Left colon (tissue), 2 donors: ENCODE results near the gene CHMP4B. TPM values are rescaled to one million over a fixed set of nuclear protein-coding genes. Genes with fewer than 3 reads are reported as not detected.

ENCODE experiments used
- ATAC-seq: fragments of 200-7000 bp; cut with Tn5 transposase; one replicate; pipeline ENCODE4 v1.9.1; 2020; ENCODE audit warnings: mild to moderate bottlenecking, moderate library complexity
- DNase-seq, 2 donors: peaks; one replicate each; pipeline ENCODE4 v3.0.0-alpha.2; 2020
- intact Hi-C, 2 donors: fragments of 100-400 bp; cut with DNase I in 1 of 2; cut with micrococcal nuclease in 1 of 2; formaldehyde crosslinking; loops; one replicate each; pipeline versions ENCODE4 v1.11.2 to v1.14.0; 2022; cut with DNase I, micrococcal nuclease
- total RNA-seq, 2 donors: library from RNA; stranded (reverse); fragmentation: NEBNext Ultra II Directional; extraction: Animal tissue kit (Norgen Biotek cat#: 25700); gene quantifications; one replicate each; pipeline ENCODE4 v1.2.1, GENCODE V29; 2021
- donor health status: DM: no; HTN: no; CAD: no.
- donor health status: DM: yes; HTN: yes; CAD: no.

The CHMP4B gene
- total RNA-seq, 2 donors from 2014 or later: 166 to 233 TPM

DNA sequence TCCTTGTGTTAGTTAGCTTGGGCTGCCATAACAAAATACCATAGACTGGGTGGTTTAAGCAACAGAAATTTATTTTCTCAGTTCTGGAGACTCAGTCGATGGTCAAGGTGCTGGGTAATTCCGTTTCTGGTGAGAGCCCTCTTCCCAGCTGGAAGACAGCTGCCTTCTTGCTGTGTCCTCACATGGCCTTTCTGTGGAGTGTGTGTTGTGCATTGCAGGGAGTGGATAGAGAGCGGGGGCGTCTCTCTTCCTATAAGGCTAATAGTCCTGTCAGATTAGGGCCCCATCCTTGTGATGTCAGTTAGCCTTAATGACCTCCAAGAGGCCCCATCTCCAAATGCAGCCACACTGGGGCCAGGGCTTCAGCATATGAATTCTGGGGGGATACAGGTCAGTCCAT is 19.2 kb downstream of the CHMP4B start:
- no peak for DNase-seq
- intact Hi-C loops: no loop called here
- no peak for ATAC-seq

DNA sequence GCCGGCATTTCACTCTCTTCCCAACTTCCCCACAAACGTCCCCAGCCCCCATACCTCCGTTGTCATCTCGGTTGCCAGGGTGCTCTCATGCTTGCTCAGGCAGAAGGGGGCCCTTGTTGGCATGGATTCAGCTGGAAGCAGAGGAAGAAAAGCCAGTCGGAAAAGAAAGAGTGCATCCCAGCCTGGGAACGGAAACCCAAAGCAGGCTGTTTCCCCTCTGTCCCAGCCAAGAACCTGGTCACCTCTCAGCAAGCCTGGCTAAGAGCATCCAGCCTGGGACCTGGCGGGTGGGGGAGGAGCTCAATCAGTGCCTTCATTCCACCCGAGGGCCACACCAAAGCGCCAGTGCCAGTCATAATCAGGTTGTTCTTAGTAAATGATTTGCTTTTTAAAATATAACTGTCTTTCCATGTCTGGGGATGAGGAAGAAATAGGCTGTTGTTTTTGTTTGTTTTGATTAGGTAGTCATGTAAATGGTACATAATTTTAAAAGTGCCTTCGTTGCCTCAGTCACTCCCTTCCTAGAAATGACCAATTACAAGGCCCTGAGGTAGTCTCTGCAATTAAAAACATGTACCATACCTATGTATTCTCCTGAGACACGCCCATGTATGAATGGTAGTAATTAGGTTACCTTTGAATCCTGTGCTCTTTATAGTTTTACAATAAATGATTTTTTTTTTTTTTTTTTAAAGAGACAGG is 21.1 kb downstream of the CHMP4B start:
- intact Hi-C loops: no loop called here
- DNase-seq (peak; percentile 81 to 86), ATAC-seq (peak; percentile 87)

DNA sequence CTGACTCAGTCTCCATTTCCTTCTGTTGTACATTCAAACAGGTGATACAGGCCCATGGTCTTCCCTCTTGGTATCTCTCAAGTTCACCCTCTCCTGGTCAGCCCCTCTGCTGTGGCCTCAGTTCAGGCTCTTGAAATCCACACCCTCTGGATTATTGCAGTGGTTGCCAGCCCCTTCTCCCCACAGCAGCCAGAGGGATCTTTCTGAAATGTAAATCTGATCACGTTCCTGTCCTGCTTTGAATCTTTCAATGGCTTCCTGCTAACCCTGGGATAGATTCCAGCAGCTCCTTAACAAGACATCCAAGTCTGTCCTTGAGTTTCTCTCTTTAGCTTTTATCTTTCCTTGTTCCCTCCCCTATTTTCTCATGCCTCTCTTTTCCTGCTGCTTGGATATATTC is 22.2 kb downstream of the CHMP4B start:
- intact Hi-C loops: no loop called here
- ATAC-seq (no peak), DNase-seq (no peak)

- intact Hi-C loops: no loop called here
- DNase-seq (peak in 1 of 2 donors; percentile 27), ATAC-seq (no peak)
Measured at GRCh38 chr20:33835615-33836172, 24.5 kb downstream of the CHMP4B start.

DNA sequence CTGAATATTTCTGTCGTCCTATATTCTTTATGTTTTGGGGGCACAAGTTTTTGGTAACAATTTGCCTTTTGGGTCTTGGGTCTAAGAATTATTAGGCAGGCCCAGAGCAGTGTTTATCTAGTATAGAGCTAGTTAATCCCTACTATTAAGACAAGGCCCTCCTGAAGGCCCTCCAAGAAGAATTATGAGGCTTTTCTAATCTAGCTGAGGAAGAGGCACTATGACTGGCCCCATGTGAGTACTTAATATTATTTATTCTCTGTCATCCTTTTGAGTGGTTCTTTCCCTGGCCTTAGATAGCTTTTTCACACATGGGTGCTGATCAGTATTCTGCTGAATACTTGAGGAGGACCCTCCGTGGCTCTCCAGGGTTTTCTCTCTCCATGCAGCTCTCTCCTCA is 25.1 kb downstream of the CHMP4B start:
- no peak for DNase-seq
- no peak for ATAC-seq
- intact Hi-C loops: no loop called here

- DNase-seq: peak in 1 of 2 donors; percentile 10
- intact Hi-C loops: no loop called here
Measured at GRCh38 chr20:33837096-33837830, 26.1 kb downstream of the CHMP4B start.

DNA sequence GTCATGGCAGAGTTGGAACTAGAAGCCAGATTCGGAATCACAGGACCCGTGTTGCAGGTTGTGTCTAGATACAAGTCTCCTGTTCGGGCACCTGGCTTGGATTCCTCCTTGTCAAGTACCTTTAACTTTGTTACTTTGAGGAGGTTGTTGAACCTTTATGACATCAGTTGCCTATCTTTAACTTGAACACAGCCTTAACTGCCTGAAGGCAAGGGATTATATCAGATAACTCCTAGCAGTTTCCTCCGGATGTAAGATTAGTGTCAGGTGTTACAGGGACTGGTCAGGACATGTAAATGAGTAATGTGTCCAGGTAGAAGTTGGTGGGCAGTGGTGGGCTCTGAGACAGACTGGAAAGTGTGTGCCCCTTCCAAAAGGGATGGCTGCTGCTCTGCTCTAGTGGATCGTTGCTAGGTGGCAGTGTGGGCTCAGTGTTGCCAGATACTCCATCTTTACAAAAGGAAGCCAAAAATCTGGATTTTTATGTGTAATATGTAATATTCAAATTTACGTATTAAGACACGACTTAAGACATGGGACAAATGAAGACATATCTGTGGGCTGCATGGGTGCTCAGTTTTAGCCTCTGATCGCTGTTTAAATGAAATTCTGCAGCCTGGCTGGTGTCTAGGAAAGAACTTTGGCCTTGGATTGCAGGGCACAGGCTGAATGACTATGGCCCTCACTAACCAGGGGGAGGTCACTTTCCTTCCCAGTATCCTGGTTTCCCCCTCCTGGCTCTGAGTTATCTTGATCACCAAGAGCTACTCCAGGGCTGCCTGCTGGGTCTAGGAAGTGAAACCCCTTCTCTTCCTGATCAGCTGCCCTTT is 27.1 kb downstream of the CHMP4B start:
- ATAC-seq: peak; percentile 69
- DNase-seq: no peak
- intact Hi-C loops: no loop called here

More at GRCh38 chr20:33837096-33837830, 26.1 kb downstream of the CHMP4B start:
- ATAC-seq: no peak

GRCh38 chr20:33839591-33839990 is 28.4 kb downstream of the CHMP4B start:
- intact Hi-C loops: no loop called here
- ATAC-seq (peak; percentile 31), DNase-seq (peak in 1 of 2 donors; percentile 54)

GRCh38 chr20:33840160-33840559 is 29.0 kb downstream of the CHMP4B start:
- intact Hi-C loops: no loop called here
- DNase-seq (no peak), ATAC-seq (no peak)

DNA sequence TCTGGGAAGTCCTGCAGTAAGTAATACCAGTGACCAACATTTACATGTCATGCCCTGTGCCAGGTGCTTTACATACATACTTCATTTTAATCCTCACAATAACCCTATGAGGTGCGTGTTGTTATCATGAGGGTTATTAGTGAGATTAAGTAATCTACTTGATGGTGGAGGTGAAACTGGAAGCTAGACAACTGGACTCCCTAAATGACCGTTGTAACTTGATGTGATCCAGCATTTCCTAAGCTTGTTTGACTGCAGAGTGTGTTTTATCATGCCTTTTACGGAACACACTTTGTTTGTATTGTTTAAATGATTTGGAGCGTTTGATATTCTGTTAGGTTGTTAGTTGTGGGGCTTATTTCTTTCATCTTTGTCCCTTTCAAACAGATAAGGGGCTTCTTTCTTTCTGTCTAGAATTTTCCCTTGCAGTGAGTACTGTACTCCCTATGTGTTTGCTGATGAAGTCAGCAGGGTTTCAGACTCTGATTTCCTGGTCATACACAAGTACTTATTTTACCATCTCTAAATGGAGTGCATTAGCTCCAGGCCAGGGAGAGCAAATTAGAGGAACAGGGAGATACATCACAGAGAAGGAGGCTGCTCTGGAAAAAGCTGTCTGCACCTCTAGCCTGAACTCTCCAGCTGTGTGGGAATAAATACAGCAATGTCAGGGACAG is 29.7 kb downstream of the CHMP4B start:
- no peak for DNase-seq
- no peak for ATAC-seq
- intact Hi-C loops: no loop called here

GRCh38 chr20:33841436-33841799 is 30.3 kb downstream of the CHMP4B start:
- ATAC-seq (no peak), DNase-seq (no peak)
- intact Hi-C loops: no loop called here

DNA sequence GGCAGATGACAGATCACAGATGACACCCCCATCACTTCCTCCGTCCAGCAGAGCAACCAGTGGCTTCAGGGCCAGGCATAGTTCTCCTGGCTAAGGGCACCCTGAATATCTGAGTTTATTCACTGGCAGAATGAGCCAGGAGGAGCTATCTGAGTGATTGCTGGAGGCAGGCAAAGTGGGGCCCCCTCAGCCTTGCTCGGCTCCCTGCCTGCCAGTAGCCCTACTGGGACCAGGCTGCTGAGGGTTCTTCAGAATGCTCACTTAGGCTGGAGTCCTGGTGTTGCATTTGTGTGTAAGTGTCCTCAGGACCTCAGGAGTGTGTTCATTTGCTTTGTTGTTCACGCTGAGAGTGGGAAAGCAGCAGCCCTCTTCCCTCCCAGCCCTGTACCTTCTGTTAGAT is 31.2 kb downstream of the CHMP4B start:
- no peak for DNase-seq
- intact Hi-C loops: no loop called here
- ATAC-seq: no peak

- intact Hi-C loops: no loop called here
- DNase-seq (no peak), ATAC-seq (no peak)
Measured at GRCh38 chr20:33843050-33843449, 31.9 kb downstream of the CHMP4B start.

- peak; percentile 73 for ATAC-seq
- intact Hi-C loops: no loop called here
- peak in 1 of 2 donors; percentile 63 for DNase-seq
Measured at GRCh38 chr20:33843854-33844253, 32.7 kb downstream of the CHMP4B start.

GRCh38 chr20:33846291-33846935 is 35.3 kb downstream of the CHMP4B start:
- intact Hi-C loops: no loop called here
- ATAC-seq (no peak), DNase-seq (no peak)

DNA sequence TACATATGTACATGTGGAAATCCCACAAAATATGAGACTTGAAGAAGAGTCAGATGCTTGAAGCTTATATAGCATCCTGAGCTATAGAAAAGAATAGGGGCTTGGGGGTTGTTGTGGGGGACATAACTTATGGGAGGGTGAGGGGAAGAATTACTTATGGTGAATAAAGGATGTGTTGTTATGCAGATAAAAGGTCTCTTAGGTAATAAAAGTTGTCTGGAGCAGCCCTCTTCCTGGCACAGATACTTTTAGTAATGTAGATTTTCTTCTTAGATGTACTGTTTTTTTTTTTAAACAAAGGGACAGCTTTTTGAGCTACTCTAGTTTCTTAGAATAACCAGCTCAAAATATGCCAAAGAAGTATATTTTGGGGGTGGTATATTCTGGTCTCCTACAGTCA is 35.9 kb downstream of the CHMP4B start:
- DNase-seq (no peak), ATAC-seq (no peak)
- intact Hi-C loops: no loop called here

DNA sequence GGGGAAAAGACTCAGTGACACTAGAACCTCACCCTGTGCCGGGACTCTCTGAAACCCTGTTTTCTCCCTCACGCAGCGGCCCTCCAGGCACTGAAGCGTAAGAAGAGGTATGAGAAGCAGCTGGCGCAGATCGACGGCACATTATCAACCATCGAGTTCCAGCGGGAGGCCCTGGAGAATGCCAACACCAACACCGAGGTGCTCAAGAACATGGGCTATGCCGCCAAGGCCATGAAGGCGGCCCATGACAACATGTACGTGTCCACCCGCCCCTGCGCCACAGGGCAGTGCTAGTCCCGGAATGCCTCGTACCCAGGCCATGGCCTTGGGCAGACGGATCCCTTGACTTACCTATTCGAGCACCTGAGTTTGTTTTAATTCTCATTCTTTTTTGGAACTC is 37.2 kb downstream of the CHMP4B start:
- ATAC-seq (no peak), DNase-seq (no peak)
- intact Hi-C loops: no loop called here

- intact Hi-C loops: no loop called here
- ATAC-seq (no peak), DNase-seq (no peak)
Measured at GRCh38 chr20:33850159-33850558, 39.0 kb downstream of the CHMP4B start.
